ENCODE data around the gene LCT.

Gene LCT

DNA sequence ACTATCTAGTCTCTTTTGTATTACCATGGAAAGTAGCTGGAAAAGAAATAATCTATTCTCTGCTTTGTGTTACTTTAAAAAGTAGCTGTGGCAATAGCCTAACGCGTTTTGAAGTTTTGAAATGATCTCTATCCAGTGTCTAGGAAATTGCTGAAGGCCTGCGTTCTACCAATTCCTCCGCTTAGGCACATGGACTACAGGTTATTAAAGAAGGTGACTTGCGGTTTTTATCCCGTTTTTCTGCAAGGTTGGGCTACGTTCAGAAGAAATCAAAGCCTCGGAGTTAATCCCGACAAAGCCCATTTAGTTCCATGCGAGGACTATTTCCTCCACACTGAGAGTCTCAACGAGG, 96.0 kb downstream of the LCT start:
- no peak for DNase-seq

DNA sequence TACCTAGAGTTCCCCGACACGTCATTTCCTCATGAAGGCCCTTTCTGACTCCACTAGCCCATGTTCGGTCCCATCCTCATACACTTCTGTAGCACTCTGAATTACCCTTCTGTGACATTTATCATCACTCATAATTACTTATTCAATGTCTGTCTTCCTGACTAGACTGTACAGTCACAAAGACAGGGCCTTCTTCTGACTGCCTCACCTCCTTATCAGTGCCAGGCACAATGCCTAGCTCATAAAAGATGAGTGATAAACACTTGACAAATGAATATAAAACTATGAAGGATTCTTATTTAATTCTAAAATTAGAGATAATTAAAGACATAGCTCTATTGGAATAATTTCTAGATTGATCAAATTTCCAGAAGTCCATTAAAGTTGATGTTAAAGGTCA, 96.8 kb downstream of the LCT start:
- DNase-seq, result no peak

Data from NK-92 treated with Interleukin-12 subunit alpha and Interleukin-12 subunit beta, amount 100 ng/mL, for 24 hours (cell line).